ENCODE measurements around the gene TRIM71.

DNA sequence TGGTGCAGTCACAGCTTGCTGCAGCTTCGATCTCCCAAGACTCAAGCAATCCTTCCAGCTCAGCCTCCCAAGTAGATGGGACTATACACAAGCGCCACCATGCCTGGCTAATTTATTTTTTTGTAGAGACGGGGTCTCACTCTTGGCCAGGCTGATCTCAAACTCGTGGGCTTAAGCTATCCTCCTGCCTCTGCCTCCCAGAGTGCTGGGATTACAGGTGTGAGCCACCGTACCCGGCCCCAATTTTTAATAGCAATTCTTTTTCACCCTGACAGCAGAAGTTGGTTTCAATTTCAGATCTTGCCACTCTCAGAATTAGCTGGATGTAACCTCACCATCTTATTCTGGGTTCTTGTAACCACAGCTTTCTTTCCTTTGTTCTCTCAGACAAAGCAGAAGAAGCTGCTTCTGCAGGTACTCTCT, 64.8 kb downstream of the TRIM71 start:
- no peak for TF ChIP-seq POLR2AphosphoS5 (IDR thresholded peaks at IDR 0.05; ENCODE audit: low read depth, low read length)
- TF ChIP-seq SIN3A (IDR thresholded peaks at IDR 0.05; ENCODE audit: borderline replicate concordance, insufficient read depth, low read length), result no peak
- TF ChIP-seq, protein P1, sequence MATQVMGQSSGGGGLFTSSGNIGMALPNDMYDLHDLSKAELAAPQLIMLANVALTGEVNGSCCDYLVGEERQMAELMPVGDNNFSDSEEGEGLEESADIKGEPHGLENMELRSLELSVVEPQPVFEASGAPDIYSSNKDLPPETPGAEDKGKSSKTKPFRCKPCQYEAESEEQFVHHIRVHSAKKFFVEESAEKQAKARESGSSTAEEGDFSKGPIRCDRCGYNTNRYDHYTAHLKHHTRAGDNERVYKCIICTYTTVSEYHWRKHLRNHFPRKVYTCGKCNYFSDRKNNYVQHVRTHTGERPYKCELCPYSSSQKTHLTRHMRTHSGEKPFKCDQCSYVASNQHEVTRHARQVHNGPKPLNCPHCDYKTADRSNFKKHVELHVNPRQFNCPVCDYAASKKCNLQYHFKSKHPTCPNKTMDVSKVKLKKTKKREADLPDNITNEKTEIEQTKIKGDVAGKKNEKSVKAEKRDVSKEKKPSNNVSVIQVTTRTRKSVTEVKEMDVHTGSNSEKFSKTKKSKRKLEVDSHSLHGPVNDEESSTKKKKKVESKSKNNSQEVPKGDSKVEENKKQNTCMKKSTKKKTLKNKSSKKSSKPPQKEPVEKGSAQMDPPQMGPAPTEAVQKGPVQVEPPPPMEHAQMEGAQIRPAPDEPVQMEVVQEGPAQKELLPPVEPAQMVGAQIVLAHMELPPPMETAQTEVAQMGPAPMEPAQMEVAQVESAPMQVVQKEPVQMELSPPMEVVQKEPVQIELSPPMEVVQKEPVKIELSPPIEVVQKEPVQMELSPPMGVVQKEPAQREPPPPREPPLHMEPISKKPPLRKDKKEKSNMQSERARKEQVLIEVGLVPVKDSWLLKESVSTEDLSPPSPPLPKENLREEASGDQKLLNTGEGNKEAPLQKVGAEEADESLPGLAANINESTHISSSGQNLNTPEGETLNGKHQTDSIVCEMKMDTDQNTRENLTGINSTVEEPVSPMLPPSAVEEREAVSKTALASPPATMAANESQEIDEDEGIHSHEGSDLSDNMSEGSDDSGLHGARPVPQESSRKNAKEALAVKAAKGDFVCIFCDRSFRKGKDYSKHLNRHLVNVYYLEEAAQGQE (IDR thresholded peaks at IDR 0.05; ENCODE audit: insufficient read depth in 1 of 2, low read depth in 2 of 2, low read length in 2 of 2), result no peak
- TF ChIP-seq TAF1 (IDR thresholded peaks at IDR 0.05; ENCODE audit: borderline replicate concordance, insufficient read depth, low read length), result no peak

Measured in PFSK-1 (cell line).